Adrenal gland (tissue), 12 donors: Measurements from ENCODE around the gene C2orf42. TPM values are rescaled to one million over a fixed set of nuclear protein-coding genes. Genes with fewer than 3 reads are reported as not detected.
"Not testable (repeated sequence)": the region's sequence is repeated elsewhere in the genome, so short reads cannot be mapped to it uniquely, and the experiment has no call there.

Experiments
- DNase-seq, 7 donors: peaks; one replicate each; pipeline ENCODE4 v3.0.0-alpha.2; 2019 to 2020
- H3K27ac ChIP-seq, 5 donors: fragments of 200-600 bp; sonication (generic) in 4 of 5; 1 replicate in 3 of 5; 2 replicates in 2 of 5; pipeline versions ENCODE4 v1.5.1 to v1.8.0; 2016 to 2020; ENCODE audit warnings: mild to moderate bottlenecking in 1 of 5
- H3K27me3 ChIP-seq: fragments of 200-600 bp; 2 replicates; pipeline ENCODE4 v1.8.0; 2021
- H3K36me3 ChIP-seq, 2 donors: fragments of 200-600 bp; replicated peaks in 1 of 2; 1 replicate in 1 of 2; 2 replicates in 1 of 2; pipeline versions ENCODE4 v1.5.1 to v1.8.0; 2018 to 2022
- H3K4me1 ChIP-seq, 2 donors: fragments of 200-600 bp; replicated peaks in 1 of 2; 1 replicate in 1 of 2; 2 replicates in 1 of 2; pipeline versions ENCODE4 v1.5.1 to v1.8.0; 2018 to 2021
- H3K4me3 ChIP-seq, 4 donors: fragments of 200-600 bp; sonication (generic) in 3 of 4; one replicate each; pipeline ENCODE4 v1.5.1; 2016 to 2018
- H3K9me3 ChIP-seq, 3 donors: fragments of 200-600 bp; sonication (generic) in 1 of 3; replicated peaks in 1 of 3; 1 replicate in 2 of 3; 2 replicates in 1 of 3; pipeline versions ENCODE4 v1.5.1 to v1.8.0; 2016 to 2021
- POLR2A ChIP-seq, 2 donors: fragments of 450-650 bp; IDR thresholded peaks; one replicate each; pipeline ENCODE4 v1.6.1; 2017; ENCODE audit warnings: antibody characterized with exemption in 2 of 2, mild to moderate bottlenecking in 2 of 2, moderate library complexity in 1 of 2
- WGBS, 4 donors: extraction: QIAGEN DNeasy Blood & Tissue Kit in 2 of 4; methylation state at CpG; one replicate each; pipeline versions ENCODE4 v1.1.5 to v1.1.7; 2013 to 2017; 5-methylcytosine and 5-hydroxymethylcytosine counted together
- intact Hi-C, 2 donors: fragments of 100-400 bp; cut with DNase I; formaldehyde crosslinking; loops; one replicate each; pipeline versions ENCODE4 v1.14.1 to v1.15.0; 2022 to 2023
- polyA plus RNA-seq, 3 donors: library from polyadenylated mRNA; stranded (reverse); fragments of 200-250 nt in 2 of 3; fragments of 350-450 nt in 1 of 3; fragmentation: Illumina TruSeq in 1 of 3; extraction: RNeasy Lipid Tissue Mini Kit (QIAGEN cat#74804) in 1 of 3; gene quantifications; one replicate each; pipeline ENCODE4 v1.2.3, GENCODE V29; 2013 to 2014
- total RNA-seq, 9 donors: library from RNA; depleted of rRNA in 4 of 9; stranded (reverse); fragments of >200 nt in 4 of 9; fragments of 120-200 nt in 1 of 9; fragmentation: NEBNext Ultra II Directional in 1 of 9; extraction: Animal tissue kit (Norgen Biotek cat#: 25700) in 1 of 9; gene quantifications; one replicate each; pipeline versions ENCODE4 v1.1.0 to v1.2.4, GENCODE V29; 2013 to 2023
- TF ChIP-seq, protein P1 (sequence below), 6 experiments: fragments of 450-650 bp in 4 of 6; fragments of 200-600 bp in 2 of 6; sonication (generic) in 1 of 6; IDR thresholded peaks; 1 replicate in 5 of 6; 2 replicates in 1 of 6; pipeline versions ENCODE4 v1.5.1 to v1.8.0; 2016 to 2021; ENCODE audit warnings: antibody characterized with exemption in 6 of 6, mild to moderate bottlenecking in 2 of 6, moderate library complexity in 1 of 6
- donor health status: healthy with polysubstance abuse.
- donor health status: Bipolar disorder and iron deficiency.
- donor health status: DM: yes; HTN: yes; CAD: no.
- donor health status: DM: no; HTN: no; CAD: no.
- donor health status: DM: no; HTN: no; CAD: no.
- donor health status: DM: yes; HTN: yes; CAD: no.

C2orf42 gene
- total and polyA plus RNA-seq, 12 donors, result 8.0 to 33.7 (median 16.5) TPM

- Histone ChIP-seq H3K27ac (peak overlapping the region in 1 of 5 donors; percentile 6), H3K9me3 (no peaks in the 10 kb centered on the region), H3K27me3 (no peaks in the 10 kb centered on the region), H3K4me3 (no peak overlapping the region), H3K4me1 (peaks cover 7 to 18% of the 10 kb centered on the region in 2 donors), H3K36me3 (no peaks in the 10 kb centered on the region)
- intact Hi-C loops, result no loop called here
- TF ChIP-seq POLR2A (IDR thresholded peaks at IDR 0.05), result no peak
- TF ChIP-seq, protein P1, sequence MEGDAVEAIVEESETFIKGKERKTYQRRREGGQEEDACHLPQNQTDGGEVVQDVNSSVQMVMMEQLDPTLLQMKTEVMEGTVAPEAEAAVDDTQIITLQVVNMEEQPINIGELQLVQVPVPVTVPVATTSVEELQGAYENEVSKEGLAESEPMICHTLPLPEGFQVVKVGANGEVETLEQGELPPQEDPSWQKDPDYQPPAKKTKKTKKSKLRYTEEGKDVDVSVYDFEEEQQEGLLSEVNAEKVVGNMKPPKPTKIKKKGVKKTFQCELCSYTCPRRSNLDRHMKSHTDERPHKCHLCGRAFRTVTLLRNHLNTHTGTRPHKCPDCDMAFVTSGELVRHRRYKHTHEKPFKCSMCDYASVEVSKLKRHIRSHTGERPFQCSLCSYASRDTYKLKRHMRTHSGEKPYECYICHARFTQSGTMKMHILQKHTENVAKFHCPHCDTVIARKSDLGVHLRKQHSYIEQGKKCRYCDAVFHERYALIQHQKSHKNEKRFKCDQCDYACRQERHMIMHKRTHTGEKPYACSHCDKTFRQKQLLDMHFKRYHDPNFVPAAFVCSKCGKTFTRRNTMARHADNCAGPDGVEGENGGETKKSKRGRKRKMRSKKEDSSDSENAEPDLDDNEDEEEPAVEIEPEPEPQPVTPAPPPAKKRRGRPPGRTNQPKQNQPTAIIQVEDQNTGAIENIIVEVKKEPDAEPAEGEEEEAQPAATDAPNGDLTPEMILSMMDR (IDR thresholded peaks at IDR 0.05), result no peak
- peak in 1 of 7 donors; percentile 6 for DNase-seq
- WGBS, 4 donors, result 87 to 91% (median 87%) methylated on average over 7 of the region's 7 CpGs
These were observed 78.8 kb downstream of the C2orf42 start for GRCh38 chr2:70111752-70112591.

- intact Hi-C loops, H3K27ac ChIP-seq, H3K9me3 ChIP-seq, H3K4me3 ChIP-seq, H3K27me3 ChIP-seq, H3K36me3 ChIP-seq: not testable (repeated sequence)
- DNase-seq, result peak in 1 of 7 donors; percentile 11
- 90 to 93% (median 92%) methylated on average over 4 to 5 of the region's 5 CpGs for WGBS, 4 donors
- peaks cover 7 to 18% of the 10 kb centered on the region in 2 donors for H3K4me1 ChIP-seq
These were observed 80.4 kb downstream of the C2orf42 start for GRCh38 chr2:70110397-70110796.

- H3K4me3 ChIP-seq, intact Hi-C loops, H3K27me3 ChIP-seq, H3K36me3 ChIP-seq, H3K27ac ChIP-seq, H3K9me3 ChIP-seq: not testable (repeated sequence)
- peaks cover 7 to 33% of the 10 kb centered on the region in 2 donors for H3K4me1 ChIP-seq
- peak in 2 of 7 donors; percentile 4 to 38 for DNase-seq
- 88 to 95% (median 92%) methylated on average over 8 of the region's 8 CpGs for WGBS, 4 donors
These were observed 84.7 kb downstream of the C2orf42 start for GRCh38 chr2:70106138-70106537.

DNA sequence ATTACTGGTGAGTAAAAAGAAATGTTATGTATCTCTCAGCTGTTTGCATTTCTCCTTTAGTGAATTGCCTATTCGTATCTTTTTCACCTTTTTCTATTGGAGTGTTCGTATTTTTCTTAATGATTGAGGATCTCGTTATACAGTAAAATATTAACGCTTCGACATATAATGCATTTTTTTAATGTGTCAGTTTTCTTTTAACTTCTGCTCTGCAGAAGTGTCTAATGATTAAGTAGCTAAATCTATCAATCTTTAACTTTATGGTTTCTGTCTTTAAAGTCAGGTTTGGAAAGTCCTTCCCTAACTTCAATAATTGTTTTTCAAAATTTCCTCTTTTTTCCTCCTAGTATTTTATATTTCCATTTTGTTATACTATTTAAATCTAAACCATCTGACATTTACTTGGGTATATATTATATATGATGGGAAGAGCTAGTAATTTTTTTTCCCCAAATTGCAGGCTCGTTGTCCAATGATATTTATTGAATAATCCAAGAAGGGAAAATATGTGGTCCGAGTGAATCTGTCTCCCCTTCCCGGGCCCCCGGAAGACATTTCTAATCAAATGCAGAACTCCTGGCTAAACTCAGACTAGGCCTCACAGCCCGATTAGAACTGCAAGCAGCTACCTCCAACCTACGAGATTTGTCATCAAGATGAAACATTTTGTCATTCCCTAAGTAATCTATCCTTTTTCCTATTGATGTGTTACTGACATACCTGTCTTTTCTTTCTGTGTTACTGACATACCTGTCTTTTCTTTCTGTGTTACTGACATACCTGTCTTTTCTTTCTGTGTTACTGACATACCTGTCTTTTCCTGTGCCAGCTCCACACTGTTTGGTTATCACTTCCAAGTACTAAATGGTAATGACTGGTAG is 86.3 kb downstream of the C2orf42 start:
- DNase-seq, result peak in 5 of 7 donors; percentile 56 to 81 (median 68)
- H3K27me3 ChIP-seq, result no peaks in the 10 kb centered on the region
- H3K4me1 ChIP-seq, result peaks cover 7 to 33% of the 10 kb centered on the region in 2 donors
- peak overlapping the region in 1 of 4 donors; percentile 1 for H3K4me3 ChIP-seq
- TF ChIP-seq POLR2A (IDR thresholded peaks at IDR 0.05), result no peak
- TF ChIP-seq, protein P1 (IDR thresholded peaks at IDR 0.05), result no peak
- H3K9me3 ChIP-seq, result no peaks in the 10 kb centered on the region
- peak overlapping the region in 2 of 5 donors; percentile 31 to 37 for H3K27ac ChIP-seq
- intact Hi-C loops, result no loop called here
- H3K36me3 ChIP-seq, result no peaks in the 10 kb centered on the region
- 40 to 51% (median 43%) methylated on average over 11 of the region's 11 CpGs for WGBS, 4 donors

DNA sequence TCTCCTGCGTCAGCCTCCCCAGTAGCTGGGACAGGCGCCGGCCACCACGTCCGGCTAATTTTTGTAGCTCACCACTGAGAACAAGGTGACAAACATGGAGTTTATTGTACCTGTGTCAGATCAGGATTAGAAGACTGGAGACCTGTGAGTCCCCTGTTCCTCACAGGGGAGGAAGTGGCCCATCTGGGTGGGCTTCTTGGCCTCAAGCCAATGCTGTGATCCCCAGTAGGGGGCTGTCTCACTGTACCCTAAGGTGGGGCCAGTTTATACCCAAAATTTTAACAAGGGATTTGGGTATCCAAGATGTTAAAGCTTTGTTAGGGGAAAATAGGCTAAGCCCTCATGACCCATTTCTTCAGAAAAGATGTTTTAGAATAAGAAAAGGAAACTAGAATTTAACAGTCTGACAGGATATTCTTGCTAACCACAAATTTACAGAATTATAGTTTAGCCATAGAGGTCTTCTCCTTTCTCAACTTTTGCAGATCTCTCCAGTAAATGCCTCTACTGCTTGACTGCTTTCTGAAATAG is 87.2 kb downstream of the C2orf42 start:
- 89 to 99% (median 94%) methylated on average over 5 of the region's 5 CpGs for WGBS, 4 donors
- no peaks in the 10 kb centered on the region for H3K27me3 ChIP-seq
- no peak for TF ChIP-seq POLR2A (IDR thresholded peaks at IDR 0.05)
- TF ChIP-seq, protein P1 (IDR thresholded peaks at IDR 0.05), result no peak
- intact Hi-C loops, result no loop called here
- no peaks in the 10 kb centered on the region for H3K36me3 ChIP-seq
- H3K27ac ChIP-seq, result peak overlapping the region in 1 of 5 donors; percentile 31
- peaks cover 6 to 26% of the 10 kb centered on the region in 2 donors for H3K4me1 ChIP-seq
- DNase-seq, result no peak
- H3K4me3 ChIP-seq, result no peak overlapping the region
- no peaks in the 10 kb centered on the region for H3K9me3 ChIP-seq

GRCh38 chr2:70102323-70102905 is 88.4 kb downstream of the C2orf42 start:
- H3K4me1 ChIP-seq, result peaks cover 0 to 16% of the 10 kb centered on the region in 2 donors
- DNase-seq, H3K4me3 ChIP-seq, H3K27me3 ChIP-seq, H3K9me3 ChIP-seq, intact Hi-C loops, H3K27ac ChIP-seq, H3K36me3 ChIP-seq: not testable (repeated sequence)
- WGBS, 4 donors, result 86 to 94% (median 93%) methylated on average over 27 to 29 of the region's 29 CpGs

GRCh38 chr2:70101686-70102085 is 89.1 kb downstream of the C2orf42 start:
- H3K27ac ChIP-seq, H3K4me3 ChIP-seq, H3K27me3 ChIP-seq, intact Hi-C loops, H3K36me3 ChIP-seq, H3K9me3 ChIP-seq, DNase-seq: not testable (repeated sequence)
- 86 to 94% (median 92%) methylated on average over 11 of the region's 11 CpGs for WGBS, 4 donors
- peaks cover 0 to 16% of the 10 kb centered on the region in 2 donors for H3K4me1 ChIP-seq
